Stimulated activated CD4-positive, alpha-beta T cell treated with anti-CD3 and anti-CD28 coated beads, Interleukin-1b, Interleukin-23, amount 100 ng/mL, for 48 hours (primary cell): ENCODE measurements around the gene PPM1H.
A peak's percentile ranks its signal among the peaks of the same experiment; 100 is the strongest.

Source experiments
- DNase-seq: peaks from one replicate; pipeline ENCODE4 v3.0.0-alpha.2; 2020

Gene PPM1H

GRCh38 chr12:62631471-62632410 is 303.2 kb downstream of the PPM1H start:
- no peak for DNase-seq

DNA sequence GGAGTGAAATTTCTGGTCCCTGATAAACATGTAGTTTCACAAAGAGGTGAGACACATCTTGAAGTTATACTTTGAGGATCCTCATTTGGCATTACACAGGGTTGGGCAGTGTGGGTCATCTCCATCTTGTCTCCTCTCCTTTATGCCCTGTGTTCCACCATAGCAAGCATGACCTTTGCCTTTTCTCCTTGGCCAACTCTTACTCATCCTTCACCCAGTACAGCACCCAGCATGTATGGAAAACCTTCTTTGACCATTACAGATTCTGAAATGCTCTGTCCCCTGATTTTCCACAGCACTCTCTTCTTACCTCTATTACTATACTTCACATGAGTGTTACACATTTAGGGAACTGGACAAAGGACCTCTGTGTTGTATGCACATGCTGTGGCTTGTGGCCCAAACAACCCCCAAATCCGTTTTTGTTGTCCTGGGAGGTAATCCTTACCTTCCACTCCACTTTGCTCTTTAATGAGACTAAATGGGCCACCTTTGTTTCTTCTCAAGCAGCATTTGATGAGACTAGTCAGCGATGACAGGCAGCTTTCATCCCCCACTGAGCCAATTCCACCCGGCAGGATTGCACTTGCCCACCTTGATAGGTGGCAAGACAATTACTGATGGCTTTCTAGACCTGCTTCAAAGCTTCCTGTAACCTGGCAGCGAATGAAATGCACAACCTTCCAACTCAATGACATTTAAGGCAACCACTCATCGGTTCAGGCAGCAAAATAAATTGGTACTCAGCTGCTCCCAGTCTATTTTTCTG is 304.8 kb downstream of the PPM1H start:
- no peak for DNase-seq

DNA sequence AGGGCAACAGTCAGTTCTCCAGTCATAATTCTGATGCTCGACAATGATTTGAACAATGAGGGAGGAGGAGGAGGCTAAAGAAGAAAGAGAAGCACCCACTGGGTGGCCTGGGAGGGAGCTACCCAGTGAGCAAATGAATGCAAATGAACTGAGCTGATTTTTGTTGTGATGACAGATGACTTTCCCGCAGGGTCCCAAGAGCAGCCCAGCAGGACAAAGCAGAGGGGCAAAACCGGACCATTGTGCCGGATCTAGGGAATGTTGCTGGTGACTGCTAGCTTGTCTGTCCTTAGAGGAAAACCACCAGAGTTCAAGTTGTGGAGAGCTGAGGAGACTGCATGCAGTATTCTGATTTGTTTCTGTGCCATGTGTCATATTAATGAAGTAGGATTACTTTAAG is 305.5 kb downstream of the PPM1H start:
- DNase-seq: no peak

GRCh38 chr12:62627181-62627580 is 307.8 kb downstream of the PPM1H start:
- no peak for DNase-seq

- no peak for DNase-seq
Observed at GRCh38 chr12:62625228-62625627, 309.7 kb downstream of the PPM1H start.

DNA sequence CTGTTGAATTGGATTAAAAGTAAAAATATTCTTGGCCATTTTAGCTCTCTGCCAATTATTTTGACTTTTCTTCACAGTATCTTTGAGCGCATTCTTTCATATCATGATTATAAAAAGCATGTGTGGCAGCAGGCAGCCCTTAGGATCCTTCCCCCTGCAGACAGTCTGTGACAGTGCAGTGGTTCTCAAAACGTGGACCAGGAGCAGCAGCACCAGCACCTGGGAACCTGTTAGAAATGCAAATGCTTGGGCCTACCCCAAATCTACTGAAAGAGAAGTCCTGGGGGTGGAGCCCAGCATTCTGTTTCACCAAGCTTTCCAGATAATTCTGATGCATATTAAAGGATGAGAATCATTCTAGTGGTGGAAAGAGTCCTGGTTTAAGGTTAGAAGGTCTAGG is 312.8 kb downstream of the PPM1H start:
- no peak for DNase-seq

- no peak for DNase-seq
Observed at GRCh38 chr12:62621101-62621638, 313.8 kb downstream of the PPM1H start.

GRCh38 chr12:62618930-62619329 is 316.0 kb downstream of the PPM1H start:
- no peak for DNase-seq

DNA sequence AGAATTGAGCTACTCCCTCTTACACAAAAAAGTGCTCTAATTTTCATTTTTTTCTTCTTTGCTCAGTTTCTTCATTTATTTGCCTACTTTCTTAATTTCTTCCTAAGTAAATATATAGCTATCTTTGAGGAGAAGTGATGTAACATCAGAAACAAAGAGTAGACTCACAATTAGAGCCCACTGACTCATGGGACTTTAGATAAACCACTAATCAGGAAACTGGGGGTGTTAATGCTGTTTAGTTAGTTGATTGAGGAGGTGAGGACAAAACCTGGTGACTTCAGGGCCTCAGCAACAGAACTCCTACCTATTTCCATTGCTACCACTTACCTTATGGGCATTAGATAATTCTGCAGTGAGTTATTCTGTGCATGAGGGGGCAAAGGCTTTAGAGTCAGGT is 316.6 kb downstream of the PPM1H start:
- no peak for DNase-seq

DNA sequence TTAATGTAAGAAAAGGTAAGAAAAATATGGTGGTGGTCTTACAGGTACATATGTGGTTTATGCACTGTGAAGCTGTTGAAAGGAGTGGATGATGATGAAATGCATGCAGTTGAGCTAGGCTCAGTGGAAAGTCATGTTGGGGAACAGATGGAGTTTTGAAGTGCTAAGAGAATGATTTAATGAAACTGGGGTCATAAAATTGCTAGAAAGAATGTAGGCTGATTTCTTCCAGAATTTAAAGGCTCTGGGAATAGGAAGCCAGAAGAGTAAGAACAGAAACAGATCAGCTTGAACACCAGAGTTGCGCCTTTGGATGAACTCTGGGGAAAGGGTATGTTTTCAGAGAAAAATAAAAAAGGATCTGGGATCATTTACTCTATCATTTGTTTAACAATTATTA is 321.9 kb downstream of the PPM1H start:
- DNase-seq: no peak

GRCh38 chr12:62606654-62607053 is 328.3 kb downstream of the PPM1H start:
- DNase-seq: no peak

DNA sequence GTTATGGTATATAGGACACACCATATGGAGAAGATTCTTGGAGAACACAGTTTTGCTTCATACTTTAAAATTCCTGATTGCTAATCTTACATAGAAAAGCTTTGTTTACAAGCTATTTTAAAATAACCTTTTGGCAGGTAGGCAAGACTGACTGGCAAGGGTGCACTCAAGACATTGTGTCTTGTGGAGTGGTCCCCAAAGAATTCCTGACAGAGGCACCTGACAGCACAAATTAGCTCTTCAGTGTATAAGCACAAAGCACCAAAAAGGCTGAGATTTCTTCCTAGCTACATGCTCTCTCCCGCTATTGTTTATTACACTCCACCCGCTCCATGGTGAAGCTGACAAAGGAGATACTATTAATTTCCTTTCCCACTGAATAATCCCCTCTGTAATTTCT is 329.0 kb downstream of the PPM1H start:
- DNase-seq: no peak

- DNase-seq: no peak
Observed at GRCh38 chr12:62604871-62605270, 330.1 kb downstream of the PPM1H start.

DNA sequence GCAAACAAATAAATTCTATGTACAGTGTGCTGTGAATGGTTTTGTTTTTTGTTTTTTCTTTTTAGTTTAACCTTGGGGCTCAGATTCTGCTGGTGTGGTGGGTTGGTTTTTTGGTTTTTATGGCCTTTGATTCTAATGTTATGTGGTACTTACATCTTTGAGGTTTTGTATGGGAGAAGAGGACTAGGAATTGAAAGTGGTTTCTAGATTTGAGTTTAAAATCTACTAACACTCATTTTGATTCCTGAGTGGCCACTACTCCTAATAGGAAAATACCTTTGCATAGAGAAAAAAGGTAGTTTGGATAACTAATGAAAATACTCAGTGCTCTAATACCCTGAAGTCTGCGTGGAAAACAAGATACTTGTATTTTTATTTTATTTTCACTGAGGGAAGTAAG is 330.6 kb downstream of the PPM1H start:
- DNase-seq: no peak

DNA sequence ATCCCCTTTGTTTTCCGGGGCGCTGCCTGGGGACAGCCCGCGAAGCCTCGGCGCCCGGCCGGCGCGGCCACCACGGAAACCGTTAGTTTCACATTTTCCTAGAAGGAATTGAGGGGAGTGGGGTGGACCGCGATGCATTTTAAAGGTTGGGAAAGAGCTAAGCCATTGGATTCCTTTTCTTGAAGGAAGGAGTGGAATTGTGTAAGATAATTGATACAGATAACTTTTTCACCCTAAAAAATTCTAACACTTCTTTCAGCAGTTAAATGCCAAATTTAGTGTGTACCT is 331.2 kb downstream of the PPM1H start:
- DNase-seq: no peak

DNA sequence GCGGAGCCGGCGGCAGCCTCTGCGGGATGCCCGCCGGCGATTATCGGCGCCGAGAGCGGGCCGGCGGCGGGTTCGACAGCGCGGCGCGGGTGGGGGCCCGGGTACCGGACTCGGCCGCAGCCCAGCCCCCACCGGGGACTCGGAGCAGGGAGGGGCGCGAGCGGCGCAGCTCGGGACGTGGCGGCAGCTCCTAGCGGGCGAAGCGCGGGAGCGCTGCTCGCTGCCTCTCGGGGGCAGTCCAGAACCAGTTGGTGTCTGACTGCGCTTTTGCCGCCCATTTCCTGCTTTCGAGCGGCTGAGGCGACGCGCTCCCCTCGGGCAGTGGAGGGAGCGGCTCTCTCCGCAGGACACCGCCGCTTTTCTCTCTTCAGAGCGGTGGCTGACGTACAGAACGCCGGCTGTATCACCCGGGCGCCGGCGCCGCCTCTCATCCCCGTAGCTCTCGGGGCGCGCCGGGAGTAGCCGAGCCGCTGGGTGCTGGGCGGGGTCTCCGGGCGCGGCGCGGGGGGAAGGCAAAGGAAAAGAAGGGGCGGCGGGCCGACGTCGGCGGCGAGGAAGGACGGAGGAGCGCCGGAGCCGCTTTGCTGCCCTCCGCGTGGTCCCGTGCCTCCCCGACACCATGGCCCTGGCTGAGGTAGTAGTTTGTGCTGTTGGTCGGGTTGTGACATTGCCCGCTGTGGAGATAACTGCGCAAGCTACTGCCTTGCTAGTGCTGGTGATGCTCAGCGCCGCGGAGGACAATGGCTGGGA is 331.7 kb downstream of the PPM1H start:
- peak; percentile 80 for DNase-seq

DNA sequence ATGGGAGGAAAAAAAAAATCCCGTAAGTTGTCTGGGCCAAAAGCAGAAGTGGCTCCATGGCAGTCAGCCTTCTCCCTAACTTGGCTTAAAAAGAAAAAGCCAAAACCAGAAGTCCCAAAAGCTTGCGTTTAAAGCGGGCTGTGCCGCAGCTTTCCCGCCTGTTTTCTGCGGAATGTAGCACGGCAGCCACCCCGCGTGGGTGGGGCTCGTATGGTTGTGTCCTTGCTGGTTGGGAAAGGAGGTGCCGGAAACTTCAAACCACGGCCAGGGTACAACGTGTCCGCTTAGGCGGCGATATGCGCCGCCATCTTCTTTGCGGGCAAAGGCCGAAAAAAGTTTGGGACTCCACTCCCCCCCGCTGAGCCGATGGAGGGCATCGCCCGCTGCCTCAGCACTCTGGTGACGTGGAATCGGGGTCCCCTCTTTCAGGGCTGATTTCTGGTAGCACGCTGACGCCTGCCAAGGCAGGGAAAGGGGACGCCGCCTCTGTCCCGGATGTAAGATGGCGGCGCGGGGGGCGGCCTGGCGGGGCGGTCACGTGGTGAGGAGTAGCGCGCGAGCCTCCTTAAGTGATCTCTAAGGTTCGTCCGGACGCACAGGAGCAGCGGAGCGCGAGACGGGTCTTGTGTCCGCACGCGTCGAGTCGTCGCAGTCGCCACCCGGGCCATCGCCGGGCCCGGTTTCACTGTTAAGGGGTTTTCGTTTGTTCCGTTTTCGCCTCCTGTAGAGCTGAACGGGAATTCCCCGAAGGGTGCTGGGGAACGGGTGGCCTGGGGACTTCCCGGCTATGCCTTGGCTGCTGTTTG is 332.5 kb downstream of the PPM1H start:
- DNase-seq: peak; percentile 88

DNA sequence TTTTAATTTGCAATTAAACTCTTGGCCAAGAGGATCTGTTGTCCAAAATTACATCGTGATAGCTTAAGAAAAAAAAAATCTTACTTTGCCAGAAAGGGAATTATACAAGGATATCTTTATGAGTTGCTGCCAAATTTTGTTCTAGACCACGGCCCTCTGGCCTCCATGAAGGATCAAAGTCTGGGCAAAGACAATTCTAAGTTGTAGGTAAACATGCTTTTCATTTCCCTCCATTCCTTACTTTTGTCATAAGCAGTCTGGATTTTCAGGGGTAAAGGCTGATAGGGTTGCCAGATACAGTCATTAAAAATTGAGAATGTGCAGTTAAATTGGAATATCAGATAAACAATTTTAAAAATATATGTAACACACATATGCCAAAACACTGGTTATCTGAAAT is 333.2 kb downstream of the PPM1H start:
- no peak for DNase-seq

DNA sequence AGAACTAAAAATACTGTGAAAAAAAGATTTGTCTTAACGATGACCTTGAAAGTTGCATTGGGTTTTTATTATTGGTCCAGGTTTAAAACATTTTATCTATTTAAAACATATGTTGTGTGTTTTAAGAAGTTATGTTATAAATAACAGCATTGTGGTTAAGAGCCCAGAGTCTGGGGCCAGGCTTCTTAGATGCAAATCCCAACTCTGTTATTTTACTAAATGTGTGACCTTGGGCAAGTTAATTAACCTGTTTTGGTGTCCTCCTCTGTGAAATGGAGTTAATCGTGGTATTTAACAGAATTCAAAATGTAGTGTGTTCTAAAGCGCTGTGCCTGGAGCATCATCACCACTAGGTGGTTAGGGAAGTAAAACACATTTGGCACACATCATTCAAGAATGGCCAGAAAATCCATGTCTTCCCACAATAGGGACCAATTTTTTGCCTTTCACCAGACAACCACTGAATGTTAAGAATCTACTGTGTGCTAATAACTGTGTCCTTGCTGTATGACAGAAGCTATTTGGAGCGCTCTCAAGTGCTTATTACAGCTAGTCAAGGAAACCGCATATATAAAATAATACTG is 335.0 kb downstream of the PPM1H start:
- no peak for DNase-seq

DNA sequence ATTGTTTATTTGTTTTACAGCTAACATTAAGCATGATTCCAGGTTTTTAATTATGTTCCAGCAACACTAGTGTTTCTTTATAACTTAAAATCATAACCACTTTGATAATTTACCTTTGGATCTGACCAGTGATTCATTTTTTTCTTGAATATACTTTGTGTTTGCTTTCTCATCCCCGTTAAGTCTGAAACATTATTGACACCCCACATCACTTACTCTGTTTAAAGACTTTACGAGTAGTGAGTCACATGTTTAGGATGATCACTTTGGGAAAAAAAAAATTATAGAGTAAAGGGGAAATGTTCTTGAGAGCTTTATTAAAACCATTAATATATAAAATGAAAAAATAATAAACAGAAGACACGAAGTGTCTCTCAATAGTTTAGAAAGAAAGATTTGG is 336.1 kb downstream of the PPM1H start:
- DNase-seq: no peak

DNA sequence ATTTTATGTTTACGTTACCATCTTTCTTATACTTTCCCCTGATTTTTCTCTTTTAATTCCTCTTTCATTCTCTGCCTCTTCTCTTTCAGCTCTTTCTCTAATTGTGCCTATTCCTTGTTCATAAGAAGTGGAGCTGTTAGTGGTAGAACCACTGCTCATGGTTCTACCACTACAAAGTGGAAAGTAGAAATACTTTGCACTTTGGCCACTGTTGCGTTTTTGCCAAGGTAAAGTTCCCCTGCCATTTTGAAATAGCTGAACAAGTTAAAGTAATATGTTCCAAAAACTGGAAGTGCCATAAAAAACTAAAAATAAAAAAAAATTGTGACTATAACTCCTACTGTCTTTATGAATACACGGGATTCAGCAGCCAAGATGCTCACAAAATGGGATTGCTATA is 337.7 kb downstream of the PPM1H start:
- no peak for DNase-seq
